GM12892 (cell line): ENCODE results near the gene RANBP9.

ENCODE experiments used
- POLR2A ChIP-seq: IDR thresholded peaks from 2 replicates; pipeline ENCODE4 v1.6.1; 2011; ENCODE audit warnings: low read depth, low read length, control low read depth
- POLR2AphosphoS5 ChIP-seq: IDR thresholded peaks from 2 replicates; pipeline ENCODE4 v1.6.1; 2011; ENCODE audit warnings: low read depth, low read length, control low read depth
- TAF1 ChIP-seq: IDR thresholded peaks from 2 replicates; pipeline ENCODE4 v1.6.1; 2011; ENCODE audit warnings: low read depth, mild to moderate bottlenecking, control low read depth, low read length, borderline replicate concordance

DNA sequence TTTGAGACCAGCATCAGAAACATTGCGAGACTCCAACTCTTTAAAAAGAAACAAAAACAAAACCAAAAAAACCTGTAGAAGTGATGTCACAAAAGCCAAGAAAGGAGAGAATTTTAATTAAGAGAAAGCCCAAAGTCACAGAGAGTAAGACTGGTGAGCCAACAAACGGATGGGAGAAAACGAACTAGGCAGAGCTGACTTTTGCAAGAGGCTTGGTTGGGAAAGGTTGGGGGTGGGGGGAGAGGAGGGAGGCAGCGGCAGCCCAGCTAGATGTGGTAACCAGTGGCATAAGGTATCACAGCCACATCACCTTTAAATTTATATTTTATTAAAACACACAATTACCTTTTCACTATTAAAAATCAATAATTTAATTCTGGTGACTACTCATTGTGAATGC lies 73.0 kb downstream of the RANBP9 start:
- TF ChIP-seq POLR2AphosphoS5 (no peak), POLR2A (no peak), TAF1 (no peak)
